Small intestine (tissue), 7 donors: ENCODE data around the gene SYMPK. TPM values are rescaled to one million over a fixed set of nuclear protein-coding genes. Genes with fewer than 3 reads are reported as not detected.
A peak's percentile ranks its signal among the peaks of the same experiment; 100 is the strongest.
"Not testable (repeated sequence)": the region's sequence is repeated elsewhere in the genome, so short reads cannot be mapped to it uniquely, and the experiment has no call there.

ENCODE experiments used
- DNase-seq, 2 donors: peaks; one replicate each; pipeline versions ENCODE4 v3.0.0 to v3.0.0-alpha.2; 2013
- FAIRE-seq: peaks from 2 replicates; lab custom pipeline; 2012; peaks lifted over from hg19 to GRCh38; lab: Jason Lieb, UNC
- H3K27ac ChIP-seq, 3 donors: one replicate each; pipeline ENCODE4 v1.5.1; 2013; ENCODE audit warnings: low read length in 2 of 3, mild to moderate bottlenecking in 2 of 3, control low read depth in 1 of 3, inconsistent platforms in 1 of 3, low read depth in 1 of 3, moderate library complexity in 1 of 3
- H3K27me3 ChIP-seq, 3 donors: one replicate each; pipeline ENCODE4 v1.6.1; 2013; ENCODE audit warnings: low read length in 3 of 3, inconsistent platforms in 1 of 3; ENCODE audit not compliant: control insufficient read depth in 3 of 3, insufficient read depth in 3 of 3
- H3K36me3 ChIP-seq, 3 donors: one replicate each; pipeline ENCODE4 v1.6.1; 2013; ENCODE audit warnings: low read length in 3 of 3, inconsistent platforms in 1 of 3, low read depth in 1 of 3, mild to moderate bottlenecking in 1 of 3, moderate library complexity in 1 of 3; ENCODE audit not compliant: control insufficient read depth in 3 of 3, insufficient read depth in 2 of 3
- H3K4me1 ChIP-seq, 3 donors: one replicate each; pipeline ENCODE4 v1.6.1; 2013; ENCODE audit warnings: low read length in 2 of 3, inconsistent platforms in 1 of 3, low read depth in 1 of 3, mild to moderate bottlenecking in 1 of 3, moderate library complexity in 1 of 3; ENCODE audit not compliant: control insufficient read depth in 3 of 3, insufficient read depth in 2 of 3
- H3K4me3 ChIP-seq, 3 donors: one replicate each; pipeline ENCODE4 v1.5.1; 2013; ENCODE audit warnings: low read length in 3 of 3, control low read depth in 1 of 3, inconsistent platforms in 1 of 3, low read depth in 1 of 3, mild to moderate bottlenecking in 1 of 3, moderate library complexity in 1 of 3
- H3K9me3 ChIP-seq, 2 donors: one replicate each; pipeline ENCODE4 v1.6.1; 2013; ENCODE audit warnings: low read depth in 1 of 2, low read length in 1 of 2; ENCODE audit not compliant: control insufficient read depth in 2 of 2, insufficient read depth in 1 of 2
- WGBS, 3 donors: extraction: QIAGEN DNeasy Blood & Tissue Kit; methylation state at CpG; one replicate each; pipeline ENCODE4 v1.1.7; 2013; 5-methylcytosine and 5-hydroxymethylcytosine counted together
- polyA plus RNA-seq, 4 donors: library from polyadenylated mRNA; stranded (reverse) in 3 of 4; unstranded in 1 of 4; fragments of 200-250 nt in 3 of 4; fragments of 120-200 nt in 1 of 4; gene quantifications; one replicate each; pipeline versions ENCODE4 v1.2.1 to v1.2.3, GENCODE V29; 2013
- donor health status: healthy with polysubstance abuse.
- donor health status: control.
- donor health status: control.
- donor health status: Bipolar disorder and iron deficiency.
- donor health status: healthy.

The SYMPK gene
- polyA plus RNA-seq, 4 donors: 64.8 to 106 (median 72.4) TPM

DNA sequence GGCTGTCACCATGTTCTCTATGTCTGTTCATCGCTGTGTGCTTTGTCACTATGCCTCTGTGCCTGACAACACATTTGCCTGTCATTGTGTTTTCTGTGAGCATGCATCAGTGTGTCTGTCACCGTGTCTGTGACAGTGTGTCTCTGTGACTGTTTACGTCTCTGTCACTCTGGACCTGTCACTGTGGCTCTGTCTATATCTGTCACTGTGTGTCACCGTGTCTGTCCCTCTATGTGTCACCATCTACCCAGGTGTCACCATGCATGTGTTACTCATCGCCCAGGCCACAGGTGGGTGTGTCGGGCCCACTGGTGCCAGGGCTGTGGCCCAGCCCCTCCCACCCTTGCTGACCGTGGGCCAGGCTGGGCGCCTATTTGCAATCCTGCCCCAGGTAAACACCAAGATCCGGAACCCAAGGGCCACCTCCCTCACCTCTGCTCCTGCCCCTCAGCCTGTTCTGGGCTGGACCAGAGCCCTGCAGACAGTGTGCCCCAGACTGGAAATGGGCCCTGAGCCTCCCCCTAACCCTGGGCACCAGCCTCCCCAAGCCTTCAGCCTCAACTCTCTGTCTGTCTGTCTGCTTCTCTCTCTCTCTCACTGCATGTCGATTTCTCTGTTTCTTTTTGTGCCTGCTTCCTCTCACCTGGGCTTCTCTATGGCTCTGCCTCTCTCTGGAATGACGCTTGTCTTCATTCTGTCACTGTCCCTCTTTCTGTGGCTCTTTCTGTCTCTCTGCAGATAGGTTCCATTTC lies 15.3 kb upstream of the SYMPK start:
- no peak overlapping the region for H3K4me3 ChIP-seq
- H3K27ac ChIP-seq: peak overlapping the region; percentile 56 to 74 (median 70)
- no peaks in the 10 kb centered on the region for H3K27me3 ChIP-seq
- FAIRE-seq: no peak
- peaks cover 0 to 7% (median 2%) of the 10 kb centered on the region in 3 donors for H3K36me3 ChIP-seq
- no peaks in the 10 kb centered on the region for H3K9me3 ChIP-seq
- peaks cover 0 to 70% (median 3%) of the 10 kb centered on the region in 3 donors for H3K4me1 ChIP-seq
- 24 to 60% (median 38%) methylated on average over 11 of the region's 11 CpGs for WGBS, 3 donors
- peak; percentile 54 to 84 for DNase-seq

DNA sequence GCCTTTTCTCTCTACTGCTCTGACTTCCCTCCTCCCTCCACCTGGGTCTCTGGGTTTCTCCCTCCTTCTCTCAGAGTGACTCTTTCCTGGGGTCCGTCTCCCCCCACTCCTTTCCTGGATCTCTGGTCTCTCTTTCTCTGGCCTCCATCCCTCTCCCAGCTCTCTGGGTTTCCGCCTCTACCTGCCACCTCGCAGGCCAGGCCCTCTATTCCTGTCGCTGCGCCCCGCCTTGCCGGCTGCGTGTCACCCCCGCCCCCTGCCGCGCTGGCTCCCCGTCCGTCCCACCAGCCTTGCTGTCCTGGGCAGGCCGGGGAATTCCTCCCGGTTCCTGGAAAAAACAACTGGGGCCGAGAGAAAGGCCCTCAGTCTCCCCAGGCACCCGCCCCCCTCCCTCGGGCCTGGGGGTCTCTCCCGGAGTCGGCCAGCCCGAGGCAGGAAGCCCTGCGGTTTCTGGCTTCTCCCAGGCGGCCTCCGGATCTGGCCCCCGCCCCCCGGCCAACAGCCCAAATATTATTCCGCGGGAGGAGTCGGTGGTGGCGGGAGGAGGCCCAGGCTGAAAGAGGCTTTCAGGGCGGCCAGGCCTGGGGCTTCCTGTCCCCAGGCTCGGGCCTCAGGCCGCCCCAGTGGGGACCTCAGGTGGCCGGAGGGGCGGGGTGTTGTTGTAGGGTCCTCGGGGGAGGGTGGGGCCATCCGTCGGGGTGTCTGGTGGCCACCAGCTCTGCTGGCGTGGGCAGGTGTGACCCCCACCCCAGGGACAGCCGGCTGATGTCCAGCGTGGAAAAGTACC lies 13.7 kb upstream of the SYMPK start:
- peaks cover 0 to 60% (median 3%) of the 10 kb centered on the region in 3 donors for H3K4me1 ChIP-seq
- peak overlapping the region; percentile 52 to 74 (median 70) for H3K27ac ChIP-seq
- H3K9me3 ChIP-seq: no peaks in the 10 kb centered on the region
- H3K4me3 ChIP-seq: peak overlapping the region in 2 of 3 donors; percentile 14 to 31
- FAIRE-seq (no peak), DNase-seq (peak; percentile 34 to 78)
- H3K36me3 ChIP-seq: peaks cover 0 to 23% (median 2%) of the 10 kb centered on the region in 3 donors
- WGBS, 3 donors: 10 to 13% (median 12%) methylated on average over 37 to 41 of the region's 41 CpGs
- no peaks in the 10 kb centered on the region for H3K27me3 ChIP-seq

DNA sequence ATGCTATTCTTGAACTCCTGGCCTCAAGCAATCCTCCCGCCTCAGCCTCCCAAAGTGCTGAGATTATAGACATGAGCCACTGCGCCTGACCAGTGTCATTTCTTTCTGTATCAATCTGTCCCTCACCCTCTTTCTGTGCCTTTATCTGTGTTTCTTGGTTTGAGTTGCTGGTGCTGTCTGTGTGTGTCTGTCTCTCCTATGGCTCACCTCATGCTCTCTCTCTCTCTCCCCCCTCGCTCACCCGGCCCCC lies 13.1 kb upstream of the SYMPK start:
- H3K4me3 ChIP-seq: peak overlapping the region in 1 of 3 donors; percentile 31
- FAIRE-seq (no peak), DNase-seq (no peak)
- peak overlapping the region; percentile 41 to 70 (median 52) for H3K27ac ChIP-seq
- 45 to 51% (median 46%) methylated on average over 4 of the region's 4 CpGs for WGBS, 3 donors
- peaks cover 0 to 54% (median 3%) of the 10 kb centered on the region in 3 donors for H3K4me1 ChIP-seq
- H3K9me3 ChIP-seq: no peaks in the 10 kb centered on the region
- peaks cover 0 to 23% (median 2%) of the 10 kb centered on the region in 3 donors for H3K36me3 ChIP-seq
- H3K27me3 ChIP-seq: no peaks in the 10 kb centered on the region

DNA sequence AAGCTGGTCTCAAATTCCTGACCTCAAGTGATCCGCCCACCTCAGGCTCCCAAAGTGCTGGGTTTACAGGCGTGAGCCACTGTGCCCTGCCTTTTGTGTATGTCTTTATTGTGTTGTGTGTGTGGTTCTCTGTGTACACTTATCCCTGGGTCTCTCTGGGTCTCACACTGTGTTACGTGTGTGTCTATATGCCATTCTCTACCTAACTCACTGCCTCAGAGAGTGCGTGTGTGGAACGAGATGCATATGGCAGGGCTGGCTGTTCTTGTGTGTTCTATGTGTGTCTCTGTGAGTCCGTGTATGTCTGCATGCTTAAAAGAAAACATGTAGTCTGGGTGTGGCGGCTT lies 11.6 kb upstream of the SYMPK start:
- DNase-seq: no peak
- Histone ChIP-seq H3K4me3 (no peak overlapping the region), H3K4me1 (peaks cover 0 to 48% (median 3%) of the 10 kb centered on the region in 3 donors), H3K36me3 (peaks cover 0 to 28% (median 2%) of the 10 kb centered on the region in 3 donors), H3K27ac (no peak overlapping the region), H3K27me3 (no peaks in the 10 kb centered on the region), H3K9me3 (no peaks in the 10 kb centered on the region)
- WGBS, 3 donors: 87 to 89% (median 87%) methylated on average over 7 of the region's 7 CpGs
- no peak for FAIRE-seq

DNA sequence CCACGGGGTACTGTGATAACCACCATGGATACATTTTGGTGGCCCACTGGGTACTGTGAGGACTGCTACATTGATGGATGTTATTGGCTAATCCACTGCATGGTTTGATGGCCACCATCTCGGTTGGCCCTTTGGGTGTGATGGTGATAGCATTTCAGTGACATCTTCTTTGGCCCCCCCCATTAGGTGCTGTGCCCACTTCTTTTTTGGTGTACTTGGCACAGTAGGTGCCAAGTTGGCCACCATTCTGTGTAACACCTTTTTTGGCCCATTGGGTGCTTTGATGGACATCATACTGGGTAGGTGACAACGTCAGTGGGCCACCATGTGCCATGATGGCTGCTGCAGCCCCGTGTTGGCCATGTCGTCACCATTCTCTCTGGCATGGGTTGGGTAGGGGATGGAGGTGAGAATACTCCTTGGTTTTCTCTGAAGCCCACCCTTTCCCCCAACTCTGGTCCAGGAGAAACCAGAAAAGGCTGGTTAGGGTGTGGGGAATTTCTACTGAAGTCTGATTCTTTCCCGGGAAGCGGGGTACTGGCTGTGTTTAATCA lies 10.3 kb upstream of the SYMPK start:
- H3K36me3 ChIP-seq: peaks cover 0 to 28% (median 2%) of the 10 kb centered on the region in 3 donors
- DNase-seq (no peak), FAIRE-seq (no peak)
- no peaks in the 10 kb centered on the region for H3K27me3 ChIP-seq
- WGBS, 3 donors: 88 to 89% (median 88%) methylated on average over 7 of the region's 7 CpGs
- no peaks in the 10 kb centered on the region for H3K9me3 ChIP-seq
- peaks cover 0 to 37% (median 3%) of the 10 kb centered on the region in 3 donors for H3K4me1 ChIP-seq
- no peak overlapping the region for H3K27ac ChIP-seq
- no peak overlapping the region for H3K4me3 ChIP-seq

DNA sequence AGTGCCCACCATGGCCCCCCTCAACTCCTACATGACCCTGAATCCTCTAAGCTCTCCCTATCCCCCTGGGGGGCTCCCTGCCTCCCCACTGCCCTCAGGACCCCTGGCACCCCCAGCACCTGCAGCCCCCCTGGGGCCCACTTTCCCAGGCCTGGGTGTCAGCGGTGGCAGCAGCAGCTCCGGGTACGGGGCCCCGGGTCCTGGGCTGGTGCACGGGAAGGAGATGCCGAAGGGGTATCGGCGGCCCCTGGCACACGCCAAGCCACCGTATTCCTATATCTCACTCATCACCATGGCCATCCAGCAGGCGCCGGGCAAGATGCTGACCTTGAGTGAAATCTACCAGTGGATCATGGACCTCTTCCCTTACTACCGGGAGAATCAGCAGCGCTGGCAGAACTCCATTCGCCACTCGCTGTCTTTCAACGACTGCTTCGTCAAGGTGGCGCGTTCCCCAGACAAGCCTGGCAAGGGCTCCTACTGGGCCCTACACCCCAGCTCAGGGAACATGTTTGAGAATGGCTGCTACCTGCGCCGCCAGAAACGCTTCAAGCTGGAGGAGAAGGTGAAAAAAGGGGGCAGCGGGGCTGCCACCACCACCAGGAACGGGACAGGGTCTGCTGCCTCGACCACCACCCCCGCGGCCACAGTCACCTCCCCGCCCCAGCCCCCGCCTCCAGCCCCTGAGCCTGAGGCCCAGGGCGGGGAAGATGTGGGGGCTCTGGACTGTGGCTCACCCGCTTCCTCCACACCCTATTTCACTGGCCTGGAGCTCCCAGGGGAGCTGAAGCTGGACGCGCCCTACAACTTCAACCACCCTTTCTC lies 9.4 kb upstream of the SYMPK start:
- DNase-seq (no peak), FAIRE-seq (no peak)
- Histone ChIP-seq H3K4me1 (peaks cover 0 to 27% (median 3%) of the 10 kb centered on the region in 3 donors), H3K27ac (no peak overlapping the region), H3K27me3 (no peaks in the 10 kb centered on the region), H3K4me3 (no peak overlapping the region), H3K9me3 (no peaks in the 10 kb centered on the region), H3K36me3 (peaks cover 0 to 35% (median 2%) of the 10 kb centered on the region in 3 donors)
- WGBS, 3 donors: 94% methylated on average over 31 to 34 of the region's 34 CpGs

DNA sequence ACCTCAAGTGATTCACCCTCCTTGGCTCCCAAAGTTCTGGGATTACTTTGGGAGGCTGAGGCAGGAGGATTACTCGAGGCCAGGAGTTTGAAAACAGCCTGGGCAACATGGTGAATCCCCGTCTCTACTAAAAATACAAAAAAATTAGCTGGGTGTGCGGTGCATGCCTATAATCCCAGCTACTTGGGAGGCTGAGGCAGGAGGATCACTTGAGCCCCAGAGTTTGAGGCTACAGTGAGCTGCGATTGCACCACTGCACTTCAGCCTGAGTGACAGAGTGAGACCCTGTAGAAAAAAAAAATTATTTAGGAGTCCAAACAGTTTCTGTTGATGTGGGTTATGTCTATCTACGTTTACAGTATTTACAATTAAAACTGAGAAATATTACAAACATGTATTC lies 7.9 kb upstream of the SYMPK start:
- H3K36me3 ChIP-seq: peaks cover 0 to 35% (median 0%) of the 10 kb centered on the region in 3 donors
- H3K27ac ChIP-seq: no peak overlapping the region
- no peaks in the 10 kb centered on the region for H3K27me3 ChIP-seq
- 76 to 80% (median 80%) methylated on average over 5 of the region's 5 CpGs for WGBS, 3 donors
- H3K9me3 ChIP-seq: no peaks in the 10 kb centered on the region
- no peak overlapping the region for H3K4me3 ChIP-seq
- FAIRE-seq (no peak), DNase-seq (no peak)
- peaks cover 0 to 21% (median 0%) of the 10 kb centered on the region in 3 donors for H3K4me1 ChIP-seq

DNA sequence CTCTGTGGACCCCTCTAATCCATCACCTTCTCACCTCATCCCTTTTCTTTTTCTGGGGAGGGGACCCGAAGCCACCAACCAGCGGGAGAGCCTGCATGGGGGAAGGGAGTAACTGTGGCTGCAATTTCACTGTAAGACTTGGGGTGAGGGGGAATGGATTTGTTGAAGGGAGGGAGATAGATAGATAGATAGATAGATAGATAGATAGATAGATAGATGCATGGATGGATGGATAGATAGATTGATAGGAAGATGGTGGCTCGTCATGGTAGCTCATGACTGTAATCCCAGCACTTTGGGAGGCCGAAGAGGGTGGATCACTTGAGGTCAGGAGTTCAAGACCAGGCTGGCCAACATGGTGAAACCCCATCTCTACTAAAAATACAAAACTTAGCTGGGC lies 4.3 kb upstream of the SYMPK start:
- H3K4me1 ChIP-seq: peaks cover 0 to 14% (median 0%) of the 10 kb centered on the region in 3 donors
- DNase-seq, H3K27me3 ChIP-seq, FAIRE-seq, H3K9me3 ChIP-seq: not testable (repeated sequence)
- H3K27ac ChIP-seq: peak overlapping the region in 2 of 3 donors; percentile 65 to 75
- WGBS, 3 donors: 33 to 63% (median 52%) methylated on average over 3 to 4 of the region's 4 CpGs
- H3K4me3 ChIP-seq: peak overlapping the region in 2 of 3 donors; percentile 39 to 64
- H3K36me3 ChIP-seq: peaks cover 0 to 18% (median 0%) of the 10 kb centered on the region in 3 donors
